ENCODE measurements around the gene LGI1.

LGI1 gene

DNA sequence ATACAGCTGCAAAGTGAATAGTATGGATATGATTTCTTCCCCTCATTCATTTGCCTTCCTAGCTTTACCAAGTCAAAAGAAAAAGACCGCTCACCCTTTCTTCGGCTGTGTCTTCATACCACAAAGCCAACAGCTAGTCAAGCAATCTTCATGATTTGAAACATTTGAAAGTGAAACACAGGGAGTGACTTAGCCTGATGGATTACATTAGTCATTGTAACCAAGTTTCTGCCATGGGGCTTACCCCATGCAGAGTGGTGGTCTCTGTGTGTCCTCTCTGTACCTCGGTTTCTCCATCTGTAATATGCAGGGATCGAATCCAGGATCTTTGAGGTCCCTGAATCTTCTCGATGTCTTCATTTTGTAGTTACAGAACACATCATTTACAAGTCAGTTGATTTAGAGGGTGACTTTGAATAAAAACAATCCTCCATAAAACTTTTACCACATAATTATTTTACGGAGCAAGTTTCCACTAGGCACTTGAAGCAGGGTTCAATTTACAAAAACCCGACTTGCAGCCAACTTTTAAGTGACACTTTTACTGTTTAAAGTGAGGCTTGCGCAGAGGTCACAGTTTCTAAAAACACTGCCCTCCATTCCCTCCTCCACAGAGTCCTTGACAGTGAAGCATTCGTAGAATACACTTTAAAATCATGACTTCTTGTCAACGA lies 2.2 kb upstream of the LGI1 start:
- no peak for FAIRE-seq
- DNase-seq (ENCODE audit: low spot score): no peak

DNA sequence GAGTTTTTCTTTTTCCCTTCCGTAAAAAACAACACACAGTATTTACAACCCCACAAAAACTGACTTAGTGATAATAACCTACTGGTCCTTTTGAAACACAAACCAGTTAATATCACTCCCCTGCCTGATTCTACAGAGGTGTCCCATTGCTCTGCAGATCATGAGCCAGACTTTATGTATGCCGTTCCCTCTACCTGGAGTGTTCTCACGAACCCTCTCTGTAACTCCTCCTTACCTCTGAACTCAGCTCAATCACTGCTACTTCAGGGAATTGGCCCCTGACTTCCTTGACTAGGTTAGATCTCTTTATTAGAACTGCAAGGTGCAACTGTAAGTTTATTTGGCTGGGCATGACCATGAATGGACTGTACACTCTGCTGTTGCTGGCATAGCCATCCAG lies 1.6 kb upstream of the LGI1 start:
- DNase-seq (ENCODE audit: low spot score) (no peak), FAIRE-seq (no peak)

DNA sequence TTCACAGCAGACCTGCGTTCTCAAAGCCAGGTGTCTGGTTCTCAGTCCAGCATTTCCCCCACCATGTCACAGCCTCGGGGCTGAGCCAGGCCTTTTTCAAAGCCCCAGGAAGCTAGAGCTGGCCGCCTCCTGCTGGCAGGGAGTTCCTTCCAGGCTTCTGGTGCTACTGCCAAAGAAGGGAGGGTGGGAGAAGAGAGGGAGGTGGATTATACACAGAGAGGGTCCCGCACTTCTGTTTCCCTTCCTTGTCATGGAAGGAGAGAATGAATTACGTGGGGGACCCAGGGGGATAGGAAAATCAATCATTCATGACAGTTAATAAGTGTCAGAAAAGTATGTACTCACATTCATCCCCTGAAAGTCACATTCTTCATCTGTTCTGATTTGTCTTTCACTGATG lies 600 bp upstream of the LGI1 start:
- FAIRE-seq (no peak), DNase-seq (ENCODE audit: low spot score) (no peak)

DNA sequence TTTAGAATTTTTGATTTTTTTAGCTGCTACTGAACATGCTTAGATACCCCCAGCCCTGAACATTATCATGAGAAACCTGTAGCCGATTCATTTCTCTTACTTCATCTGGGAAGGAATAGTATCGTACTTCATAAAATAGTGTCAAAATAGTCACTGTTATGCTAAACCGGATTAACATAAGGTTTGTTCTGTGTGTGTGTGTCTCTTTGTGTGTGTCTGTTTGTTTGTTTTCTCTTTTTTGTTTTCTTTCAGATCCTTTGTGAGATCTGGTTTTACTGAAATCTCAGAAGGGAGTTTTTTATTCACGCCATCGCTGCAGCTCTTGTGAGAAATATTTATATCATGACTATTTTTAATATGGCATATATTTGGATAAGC lies 761 bp downstream of the LGI1 start:
- no peak for DNase-seq (ENCODE audit: low spot score)
- no peak for FAIRE-seq

DNA sequence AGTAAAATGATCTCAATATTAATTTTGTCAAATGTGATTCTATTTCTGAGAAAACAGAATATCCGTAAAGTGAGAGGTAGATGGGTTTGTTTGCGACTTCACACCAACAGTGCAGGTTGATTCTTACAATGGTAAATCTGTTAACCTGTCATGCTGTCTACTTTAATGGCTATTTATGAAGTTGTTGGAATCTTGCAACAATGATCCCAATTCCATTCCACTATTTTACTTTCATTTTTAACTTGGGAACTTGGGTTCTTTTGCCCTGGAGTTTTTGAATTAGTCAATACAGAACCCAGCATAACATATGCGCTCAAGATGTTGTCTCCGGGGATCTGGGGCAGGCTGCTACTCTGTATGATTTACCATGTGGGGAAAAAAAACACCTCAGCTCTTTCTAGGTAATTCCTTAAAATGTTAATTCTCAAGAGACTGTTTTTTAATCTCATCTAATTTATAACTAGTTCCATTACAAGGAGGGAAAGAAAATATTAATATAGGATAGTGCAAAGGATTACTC lies 1.2 kb downstream of the LGI1 start:
- FAIRE-seq: no peak
- DNase-seq (ENCODE audit: low spot score): no peak

DNA sequence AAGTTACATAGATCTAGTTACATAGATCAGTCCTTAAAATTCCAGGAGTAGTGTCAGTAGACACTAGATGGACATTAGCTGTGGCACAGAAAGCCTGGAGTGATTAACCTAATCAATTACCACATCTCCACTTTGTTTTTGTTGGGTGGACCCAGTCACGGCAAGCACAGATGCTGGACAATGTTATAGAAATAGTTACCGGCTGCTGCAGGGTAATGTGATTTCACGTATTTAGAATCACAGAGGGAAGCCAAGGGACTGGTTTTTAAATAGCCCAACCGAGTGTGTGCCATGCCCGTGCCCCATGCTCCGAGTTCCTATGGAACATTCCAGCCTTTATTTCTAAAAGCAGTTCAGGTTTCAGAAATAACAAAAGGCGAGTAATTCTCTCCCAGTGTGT lies 2.8 kb downstream of the LGI1 start:
- no peak for DNase-seq (ENCODE audit: low spot score)
- FAIRE-seq: no peak

DNA sequence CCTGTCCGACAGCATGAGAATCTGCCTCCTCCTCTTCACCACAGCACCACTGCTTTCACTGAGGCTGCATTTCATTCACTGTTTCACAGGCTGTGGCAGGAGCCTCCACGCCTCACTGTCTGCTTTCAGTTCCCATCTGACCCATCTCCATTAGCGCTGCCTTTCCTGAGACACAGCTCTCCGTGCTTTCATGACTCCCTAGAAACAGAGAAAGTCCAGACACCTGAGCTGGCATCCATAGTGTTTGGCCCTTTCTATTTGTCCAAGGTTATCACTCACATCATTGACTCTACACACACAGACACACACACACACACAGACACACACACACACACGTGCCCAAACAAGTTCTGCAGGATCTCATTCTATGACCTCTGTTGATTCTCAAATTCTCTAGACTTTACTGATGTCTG lies 5.2 kb downstream of the LGI1 start:
- FAIRE-seq (no peak), DNase-seq (ENCODE audit: low spot score) (no peak)

DNA sequence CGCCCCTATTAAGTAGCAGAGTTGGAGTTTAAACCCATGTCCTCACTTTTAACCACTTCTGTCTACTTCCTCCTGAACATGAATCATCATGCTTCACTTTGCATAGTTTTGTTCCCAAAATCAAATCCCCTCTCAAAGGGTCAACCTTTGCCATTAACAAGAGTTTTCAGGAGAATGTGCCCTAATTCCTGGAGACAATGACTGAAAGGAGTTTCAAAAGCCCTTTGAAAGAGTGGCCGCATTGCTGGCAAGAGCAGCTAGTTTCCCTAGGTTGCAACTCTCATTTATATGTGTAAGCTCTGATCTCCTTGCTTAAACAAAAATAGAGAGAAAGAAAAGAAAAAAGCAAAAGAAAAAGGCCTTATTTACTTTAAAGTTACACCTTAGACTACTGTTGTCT lies 9.2 kb downstream of the LGI1 start:
- DNase-seq (ENCODE audit: low spot score) (no peak), FAIRE-seq (no peak)

DNA sequence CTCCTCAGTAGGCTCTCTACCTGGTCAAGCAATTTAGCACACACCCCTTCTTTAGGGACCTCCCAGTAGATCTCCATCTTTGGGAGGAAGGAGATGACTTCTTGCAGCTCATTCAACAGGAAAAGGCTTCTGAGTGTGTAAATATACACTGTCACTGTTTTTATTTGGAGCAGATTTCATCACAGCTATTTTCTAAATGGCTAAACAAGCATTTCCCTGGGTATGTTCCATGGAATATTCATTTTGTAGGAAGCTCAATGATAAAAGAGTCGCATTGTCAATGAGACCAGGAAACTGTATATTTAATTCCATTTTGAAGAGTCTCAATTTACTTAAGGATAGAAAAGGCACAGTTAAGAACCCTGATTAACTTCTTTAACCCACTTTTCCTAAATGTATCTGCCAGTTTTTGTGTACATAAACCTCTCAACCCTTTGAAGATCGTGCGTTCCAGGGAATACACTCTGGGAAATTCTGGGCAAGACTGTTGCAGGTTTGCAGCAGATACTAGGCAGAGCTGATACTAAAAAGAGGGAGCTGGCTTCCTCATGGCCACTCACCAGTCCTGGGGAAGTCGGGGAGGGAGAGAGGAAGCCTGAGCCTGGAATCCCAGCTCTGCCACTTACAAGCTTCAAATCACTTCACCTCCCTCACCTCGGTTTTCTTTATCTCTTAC lies 10.1 kb downstream of the LGI1 start:
- DNase-seq (ENCODE audit: low spot score) (no peak), FAIRE-seq (no peak)

DNA sequence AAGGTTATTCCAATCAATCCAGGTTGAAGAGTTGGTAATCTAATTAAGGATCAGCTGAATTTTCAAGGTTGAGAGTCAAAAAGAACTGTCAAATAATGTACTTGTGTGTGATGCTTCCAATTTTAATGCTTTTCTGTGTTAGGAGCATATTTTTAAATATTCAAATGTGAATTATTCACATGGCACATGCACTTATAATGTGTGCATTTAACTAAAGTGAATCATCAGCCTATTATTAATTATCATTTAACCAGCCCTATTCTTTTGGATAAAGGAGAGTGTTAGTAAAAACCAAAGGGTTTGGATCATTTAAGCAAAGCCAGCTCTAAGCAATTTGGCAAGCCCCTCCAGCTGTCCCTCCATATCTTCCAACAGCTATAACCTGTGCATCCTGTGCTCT lies 11.2 kb downstream of the LGI1 start:
- FAIRE-seq (no peak), DNase-seq (ENCODE audit: low spot score) (no peak)

DNA sequence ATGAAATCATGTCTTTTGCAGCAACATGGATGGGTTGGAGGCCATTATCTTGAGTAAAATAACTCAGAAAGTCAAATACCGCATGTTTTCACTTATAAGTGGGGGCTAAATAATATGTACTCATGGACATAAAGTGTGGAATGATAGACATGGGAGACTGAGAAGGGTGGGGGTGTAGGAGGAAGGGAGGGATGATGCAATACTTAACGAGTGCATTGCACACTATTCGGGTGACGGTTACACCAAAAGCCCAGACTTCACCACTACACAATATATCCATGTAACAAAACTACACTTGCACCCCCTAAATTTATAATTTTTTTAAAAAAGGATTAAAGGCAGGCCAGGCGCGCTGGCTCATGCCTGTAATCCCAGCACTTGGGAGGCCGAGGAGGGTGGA lies 13.6 kb downstream of the LGI1 start:
- FAIRE-seq (no peak), DNase-seq (ENCODE audit: low spot score) (no peak)

DNA sequence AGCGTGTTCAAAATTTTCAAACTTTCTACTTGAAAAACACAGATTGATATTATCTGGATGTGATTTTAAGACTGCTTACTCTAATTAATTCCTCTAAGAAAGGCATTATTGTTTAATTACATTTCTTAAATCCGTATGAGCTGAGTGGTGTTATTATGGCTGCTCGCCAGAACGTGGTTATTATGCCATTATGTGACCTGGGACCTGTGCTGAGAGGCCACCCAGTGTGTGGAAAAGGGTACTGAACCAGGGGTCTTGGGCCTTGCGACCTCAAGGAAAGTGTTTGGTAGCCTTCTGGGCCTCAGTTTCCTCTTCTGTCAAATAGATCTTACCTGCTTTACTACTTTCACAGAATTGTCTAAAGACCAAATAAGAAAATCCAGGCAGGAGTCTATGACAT lies 15.4 kb downstream of the LGI1 start:
- DNase-seq (ENCODE audit: low spot score): no peak
- FAIRE-seq: no peak

DNA sequence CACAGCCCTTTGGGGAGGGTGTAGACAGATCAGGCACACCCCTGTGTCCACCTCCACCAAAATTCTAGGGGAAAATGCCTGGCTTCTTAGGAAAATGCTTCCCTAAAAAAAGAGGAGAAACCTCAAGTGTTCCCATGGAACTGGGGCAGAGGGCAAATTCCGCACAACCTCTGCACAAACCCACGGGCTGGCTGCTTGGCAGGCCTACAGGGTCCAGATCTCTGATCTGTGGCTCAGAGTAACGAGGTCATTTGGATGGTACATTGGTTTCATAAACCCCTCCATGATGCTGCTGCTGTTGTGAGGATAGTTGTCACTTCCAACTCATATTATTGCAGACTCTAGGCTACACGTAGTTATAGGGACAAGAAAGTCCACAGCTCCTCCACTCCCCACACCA lies 16.0 kb downstream of the LGI1 start:
- FAIRE-seq: no peak
- DNase-seq (ENCODE audit: low spot score): no peak

DNA sequence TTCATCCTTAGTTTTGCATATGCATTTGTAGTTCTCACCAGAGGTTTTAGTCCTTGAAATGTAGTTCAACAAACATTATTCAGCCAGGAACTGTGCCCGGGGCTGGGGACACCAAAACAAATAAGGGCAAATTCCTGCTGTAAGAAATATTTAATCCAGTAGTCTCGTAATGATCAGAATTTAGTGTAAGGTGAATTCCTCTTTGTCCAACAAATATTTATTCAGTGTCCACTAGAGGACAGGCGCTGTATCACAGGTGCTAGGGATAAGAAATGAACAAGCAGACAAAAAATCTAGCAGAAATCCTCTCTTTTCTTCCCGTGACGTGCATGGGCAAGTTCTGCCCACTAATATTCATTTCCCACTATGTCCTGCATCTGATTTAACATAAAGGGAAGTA lies 17.6 kb downstream of the LGI1 start:
- no peak for DNase-seq (ENCODE audit: low spot score)
- no peak for FAIRE-seq

DNA sequence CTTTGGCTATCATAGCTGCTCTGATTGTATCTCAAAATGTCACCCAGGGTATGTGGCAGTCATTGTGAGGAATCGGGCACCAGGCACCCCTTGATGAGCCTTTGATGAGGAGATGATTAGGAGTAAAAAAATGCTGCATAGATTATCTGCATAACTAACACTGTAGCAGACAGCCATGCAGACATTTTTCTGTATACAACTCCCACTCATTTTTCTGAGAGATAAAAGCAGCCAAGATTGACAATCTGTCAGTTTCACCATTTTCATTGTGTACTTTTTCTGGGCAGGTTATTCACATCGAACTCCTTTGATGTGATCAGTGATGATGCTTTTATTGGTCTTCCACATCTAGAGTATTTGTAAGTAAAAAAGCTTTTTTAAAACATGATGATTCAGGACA lies 19.4 kb downstream of the LGI1 start:
- DNase-seq (ENCODE audit: low spot score) (no peak), FAIRE-seq (no peak)

DNA sequence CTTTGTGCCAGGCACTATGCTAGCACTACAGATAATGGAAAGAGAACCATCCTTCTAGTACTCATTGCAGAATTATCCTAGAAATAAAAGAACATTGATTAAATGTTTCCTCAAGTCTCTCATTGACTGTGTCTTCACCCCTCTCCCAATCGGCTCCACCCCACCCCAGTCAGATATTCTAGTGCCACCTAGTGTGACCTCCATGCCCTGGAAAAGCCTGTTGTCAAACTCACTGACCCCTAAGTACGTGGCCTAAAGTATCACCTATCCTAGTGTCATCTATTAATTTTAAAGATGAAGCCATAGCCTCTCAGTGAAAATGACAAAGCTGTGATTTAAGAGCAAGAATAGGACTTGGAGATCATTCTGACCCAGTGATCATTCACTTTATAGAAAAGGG lies 26.3 kb downstream of the LGI1 start:
- DNase-seq (ENCODE audit: low spot score) (no peak), FAIRE-seq (no peak)

DNA sequence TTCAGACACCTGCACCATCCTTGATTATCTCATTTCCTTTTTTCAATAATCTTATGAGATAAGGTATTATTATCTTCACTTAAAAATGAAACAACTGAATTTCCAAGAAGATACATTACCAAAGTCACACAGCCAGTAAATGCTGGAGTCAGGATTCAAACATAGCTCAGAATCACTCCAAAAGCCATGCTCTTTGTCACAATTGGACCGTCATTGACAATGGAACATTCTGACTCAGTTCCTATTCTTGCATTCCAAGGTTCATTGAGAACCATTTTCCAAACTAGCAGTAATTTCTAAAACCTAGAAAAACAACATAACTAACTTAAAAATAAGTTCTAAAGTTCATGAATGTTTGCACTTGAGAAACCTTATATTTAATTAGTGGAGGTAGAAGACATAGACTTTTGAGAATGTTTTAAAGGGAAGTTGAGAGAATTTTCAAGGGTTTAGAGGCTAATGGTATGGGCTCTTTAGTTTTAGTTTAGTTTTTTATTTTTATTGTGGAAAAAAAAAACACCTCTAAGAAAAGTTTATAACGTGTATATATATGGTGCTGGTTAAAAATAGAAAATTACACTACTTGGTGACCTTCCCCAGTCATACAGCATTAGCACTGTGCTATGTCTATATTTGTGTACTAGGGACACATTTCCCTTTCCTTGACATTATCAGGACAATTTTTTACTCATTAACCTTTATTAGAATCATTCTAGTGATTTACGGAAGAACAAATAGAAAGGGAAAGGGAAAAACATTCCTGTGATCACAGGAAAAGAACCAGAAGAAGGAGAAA lies 30.9 kb downstream of the LGI1 start:
- FAIRE-seq: no peak
- no peak for DNase-seq (ENCODE audit: low spot score)

DNA sequence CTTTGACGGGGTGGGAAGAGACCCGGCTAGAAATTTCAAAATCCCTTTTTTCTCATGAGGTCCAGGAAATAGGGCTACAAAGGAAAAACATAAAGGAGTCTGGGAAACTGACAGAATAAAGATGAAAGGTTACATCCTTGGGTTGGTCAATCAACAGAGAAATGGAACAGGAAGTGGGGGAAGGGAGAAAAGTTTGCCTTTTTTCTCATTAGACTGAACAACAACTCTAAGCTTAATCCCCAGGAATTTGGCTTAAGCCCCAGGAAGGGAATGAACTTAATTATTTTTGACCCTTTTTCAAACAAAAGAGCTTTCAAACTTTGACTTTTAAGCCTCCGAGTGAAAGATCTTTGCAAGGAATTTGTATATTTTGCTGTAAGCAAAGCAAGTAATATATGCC lies 32.7 kb downstream of the LGI1 start:
- FAIRE-seq (no peak), DNase-seq (ENCODE audit: low spot score) (no peak)

DNA sequence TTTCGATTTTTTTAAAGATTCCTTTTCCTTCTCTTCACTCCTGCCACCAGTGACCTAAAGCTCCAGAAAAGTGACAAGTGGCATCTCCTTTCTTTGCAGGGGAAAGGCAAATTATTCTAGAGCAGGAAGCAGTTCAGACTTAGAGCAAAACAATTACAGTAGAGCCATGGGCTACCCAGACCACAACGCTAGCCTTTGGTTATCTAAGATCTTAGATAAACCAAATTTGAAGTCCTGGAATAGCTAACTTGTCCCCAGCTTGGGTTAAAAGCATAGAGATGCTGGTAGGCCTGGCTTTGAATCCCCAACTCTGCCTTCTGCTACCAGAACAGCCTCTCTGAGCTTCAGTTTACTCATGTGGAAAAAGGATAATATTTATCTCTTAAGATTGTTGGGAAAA lies 38.4 kb downstream of the LGI1 start:
- FAIRE-seq (no peak), DNase-seq (ENCODE audit: low spot score) (no peak)

DNA sequence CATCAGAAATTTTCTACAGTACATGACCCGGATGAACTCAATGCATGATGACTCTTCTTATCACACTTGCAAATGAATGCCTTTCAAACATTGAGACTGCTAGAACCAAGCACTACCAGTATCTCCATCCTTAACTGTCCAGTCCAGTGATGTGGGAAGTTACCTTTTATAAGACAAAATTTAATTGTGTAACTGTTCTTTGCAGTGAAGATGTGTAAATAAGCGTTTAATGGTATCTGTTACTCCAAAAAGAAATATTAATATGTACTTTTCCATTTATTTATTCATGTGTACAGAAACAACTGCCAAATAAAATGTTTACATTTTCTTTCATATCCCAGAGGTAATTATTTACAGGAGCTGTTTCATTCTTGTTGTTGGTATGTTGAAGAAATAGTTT lies 40.1 kb downstream of the LGI1 start:
- DNase-seq (ENCODE audit: low spot score) (no peak), FAIRE-seq (no peak)

DNA sequence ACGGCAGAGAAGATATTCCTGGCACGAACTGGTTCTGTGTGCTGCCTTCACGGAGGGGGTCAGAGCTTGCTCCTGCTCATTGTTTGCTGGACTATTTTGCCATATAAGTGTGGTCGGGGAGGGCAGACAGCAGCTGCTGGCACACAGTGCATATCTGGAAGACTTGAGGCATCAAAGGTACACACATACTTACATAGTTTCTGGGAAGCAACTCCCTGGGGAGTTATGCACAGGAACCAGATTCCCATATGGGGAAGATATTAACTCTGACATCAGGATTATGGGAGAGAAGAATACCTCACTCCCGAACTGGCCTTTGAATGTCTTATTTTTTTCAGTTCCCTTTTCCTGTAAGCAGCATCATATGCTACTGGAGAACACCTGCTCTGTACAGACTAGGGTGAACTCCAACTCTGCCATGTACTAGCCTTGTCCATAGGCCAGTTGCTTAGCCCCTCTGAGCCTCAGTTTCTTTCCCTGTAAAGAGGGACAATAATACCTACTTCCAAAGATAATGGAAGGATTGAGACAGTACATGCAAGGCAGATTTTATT lies 41.5 kb downstream of the LGI1 start:
- no peak for DNase-seq (ENCODE audit: low spot score)
- FAIRE-seq: no peak

DNA sequence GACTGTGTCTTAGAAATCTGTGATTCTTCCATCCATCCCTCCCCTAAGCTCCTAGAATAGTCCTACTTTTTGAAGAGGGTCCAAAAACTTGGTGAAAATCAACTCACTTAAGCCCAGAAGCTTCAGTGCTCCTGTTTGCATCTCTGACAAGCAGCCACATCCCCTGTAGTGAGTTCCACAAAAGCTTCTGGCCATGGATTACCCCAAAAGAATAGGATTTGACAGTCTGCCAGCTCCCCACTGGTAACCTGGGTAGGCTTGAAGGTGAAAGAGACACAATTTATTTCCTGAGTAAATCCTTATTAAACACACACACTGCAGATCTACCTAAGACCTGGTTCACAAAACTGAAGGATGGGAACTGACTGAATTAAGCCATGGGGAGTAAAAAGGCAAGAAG lies 46.5 kb downstream of the LGI1 start:
- no peak for DNase-seq (ENCODE audit: low spot score)
- FAIRE-seq: no peak

All from urothelium cell line (cell line).